Parathyroid adenoma (tissue), 2 donors: ENCODE data around the gene FOXJ1.

ENCODE experiments used
- H2AFZ ChIP-seq: fragments of 300-600 bp; sonication (generic); one replicate; pipeline ENCODE4 v1.7.0; 2017; ENCODE audit warnings: antibody characterized with exemption, mild to moderate bottlenecking
- H3K27ac ChIP-seq: fragments of 300-600 bp; sonication (generic); one replicate; pipeline ENCODE4 v1.7.0; 2017
- H3K27me3 ChIP-seq: fragments of 300-600 bp; sonication (generic); one replicate; pipeline ENCODE4 v1.7.0; 2017; ENCODE audit warnings: low read length; ENCODE audit not compliant: control insufficient read depth, insufficient read depth
- H3K36me3 ChIP-seq: fragments of 300-600 bp; sonication (generic); one replicate; pipeline ENCODE4 v1.7.0; 2017; ENCODE audit warnings: low read length; ENCODE audit not compliant: control insufficient read depth, insufficient read depth
- H3K4me1 ChIP-seq: fragments of 300-600 bp; sonication (generic); one replicate; pipeline ENCODE4 v1.7.0; 2017; ENCODE audit warnings: control low read depth
- H3K4me2 ChIP-seq: fragments of 300-600 bp; sonication (generic); one replicate; pipeline ENCODE4 v1.7.0; 2017; ENCODE audit warnings: low read length
- H3K4me3 ChIP-seq: fragments of 300-600 bp; sonication (generic); one replicate; pipeline ENCODE4 v1.7.0; 2017; ENCODE audit warnings: low read depth, low read length
- H3K79me2 ChIP-seq: fragments of 300-600 bp; sonication (generic); one replicate; pipeline ENCODE4 v1.7.0; 2017; ENCODE audit warnings: control low read depth
- H3K9ac ChIP-seq: fragments of 300-600 bp; sonication (generic); one replicate; pipeline ENCODE4 v1.7.0; 2017; ENCODE audit warnings: mild to moderate bottlenecking
- H3K9me3 ChIP-seq: fragments of 300-600 bp; sonication (generic); one replicate; pipeline ENCODE4 v1.7.0; 2017; ENCODE audit warnings: low read length; ENCODE audit not compliant: control insufficient read depth
- TF ChIP-seq, protein P1 (sequence below): fragments of 300-600 bp; sonication (generic); IDR thresholded peaks from one replicate; pipeline ENCODE4 v1.7.0; 2017; ENCODE audit warnings: antibody characterized with exemption, mild to moderate bottlenecking
- donor health status: primary hyperparathyroidism.

FOXJ1 gene

GRCh38 chr17:76131051-76131691 lies 9.9 kb downstream of the FOXJ1 start:
- Histone ChIP-seq H3K27ac (no peak overlapping the region), H3K27me3 (no peaks in the 10 kb centered on the region), H3K9ac (no peak overlapping the region), H3K79me2 (no peaks in the 10 kb centered on the region), H3K4me1 (no peaks in the 10 kb centered on the region), H3K4me2 (no peak overlapping the region), H3K4me3 (no peak overlapping the region), H3K9me3 (no peaks in the 10 kb centered on the region), H3K36me3 (no peaks in the 10 kb centered on the region), H2AFZ (no peak overlapping the region)
- TF ChIP-seq, protein P1, sequence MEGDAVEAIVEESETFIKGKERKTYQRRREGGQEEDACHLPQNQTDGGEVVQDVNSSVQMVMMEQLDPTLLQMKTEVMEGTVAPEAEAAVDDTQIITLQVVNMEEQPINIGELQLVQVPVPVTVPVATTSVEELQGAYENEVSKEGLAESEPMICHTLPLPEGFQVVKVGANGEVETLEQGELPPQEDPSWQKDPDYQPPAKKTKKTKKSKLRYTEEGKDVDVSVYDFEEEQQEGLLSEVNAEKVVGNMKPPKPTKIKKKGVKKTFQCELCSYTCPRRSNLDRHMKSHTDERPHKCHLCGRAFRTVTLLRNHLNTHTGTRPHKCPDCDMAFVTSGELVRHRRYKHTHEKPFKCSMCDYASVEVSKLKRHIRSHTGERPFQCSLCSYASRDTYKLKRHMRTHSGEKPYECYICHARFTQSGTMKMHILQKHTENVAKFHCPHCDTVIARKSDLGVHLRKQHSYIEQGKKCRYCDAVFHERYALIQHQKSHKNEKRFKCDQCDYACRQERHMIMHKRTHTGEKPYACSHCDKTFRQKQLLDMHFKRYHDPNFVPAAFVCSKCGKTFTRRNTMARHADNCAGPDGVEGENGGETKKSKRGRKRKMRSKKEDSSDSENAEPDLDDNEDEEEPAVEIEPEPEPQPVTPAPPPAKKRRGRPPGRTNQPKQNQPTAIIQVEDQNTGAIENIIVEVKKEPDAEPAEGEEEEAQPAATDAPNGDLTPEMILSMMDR = no peak

GRCh38 chr17:76130473-76130872 lies 10.6 kb downstream of the FOXJ1 start:
- H3K79me2 ChIP-seq = no peaks in the 10 kb centered on the region
- H3K4me1 ChIP-seq = no peaks in the 10 kb centered on the region
- no peaks in the 10 kb centered on the region for H3K9me3 ChIP-seq
- no peak overlapping the region for H3K27ac ChIP-seq
- H3K27me3 ChIP-seq = no peaks in the 10 kb centered on the region
- no peak overlapping the region for H3K4me2 ChIP-seq
- no peak overlapping the region for H2AFZ ChIP-seq
- no peak overlapping the region for H3K9ac ChIP-seq
- no peaks in the 10 kb centered on the region for H3K36me3 ChIP-seq
- H3K4me3 ChIP-seq = no peak overlapping the region
- TF ChIP-seq, protein P1 = no peak

DNA sequence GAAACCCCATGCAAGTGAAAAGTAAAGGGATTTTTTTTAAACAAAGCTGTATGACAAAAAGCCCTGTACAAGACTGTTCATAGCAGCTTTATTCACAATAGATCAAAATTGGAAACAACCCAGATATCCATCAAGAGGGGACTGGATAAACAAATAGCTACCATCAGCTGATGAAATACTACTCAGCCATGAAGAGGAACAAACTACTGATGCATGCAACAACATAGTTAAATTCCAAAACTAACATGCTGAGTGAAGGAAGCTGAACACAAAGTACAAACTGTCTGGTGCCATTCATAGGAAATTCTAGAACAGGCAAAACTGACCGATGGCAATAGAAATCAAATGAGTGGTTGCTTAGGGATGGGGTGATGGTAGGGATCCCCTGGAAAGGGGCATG lies 15.1 kb downstream of the FOXJ1 start:
- no peaks in the 10 kb centered on the region for H3K36me3 ChIP-seq
- H3K27me3 ChIP-seq = no peaks in the 10 kb centered on the region
- no peak overlapping the region for H3K9ac ChIP-seq
- H3K4me1 ChIP-seq = no peaks in the 10 kb centered on the region
- H2AFZ ChIP-seq = no peak overlapping the region
- no peaks in the 10 kb centered on the region for H3K79me2 ChIP-seq
- TF ChIP-seq, protein P1 = no peak
- no peak overlapping the region for H3K4me2 ChIP-seq
- H3K9me3 ChIP-seq = no peaks in the 10 kb centered on the region
- H3K4me3 ChIP-seq = no peak overlapping the region
- no peak overlapping the region for H3K27ac ChIP-seq

- Histone ChIP-seq H3K79me2 (no peaks in the 10 kb centered on the region), H3K4me1 (no peaks in the 10 kb centered on the region), H2AFZ (no peak overlapping the region), H3K4me2 (no peak overlapping the region), H3K4me3 (no peak overlapping the region), H3K27me3 (no peaks in the 10 kb centered on the region), H3K36me3 (no peaks in the 10 kb centered on the region), H3K27ac (no peak overlapping the region), H3K9me3 (no peaks in the 10 kb centered on the region), H3K9ac (no peak overlapping the region)
- TF ChIP-seq, protein P1 = no peak
Measured at GRCh38 chr17:76125391-76125675, 15.7 kb downstream of the FOXJ1 start.
